GM08714 (cell line): ENCODE results near the gene DSTN.

Experiments used
- H3K4me3 ChIP-seq: fragments of 200-500 bp; sonication (Bioruptor generic); 2 replicates; pipeline ENCODE4 v1.5.1; 2014; ENCODE audit warnings: mild to moderate bottlenecking, low read length, inconsistent platforms
- ZNF274 ChIP-seq: IDR thresholded peaks from 2 replicates; pipeline ENCODE4 v1.6.1; 2012; ENCODE audit warnings: mild to moderate bottlenecking, low read depth, low read length

DSTN gene

GRCh38 chr20:17625246-17626051 is 55.6 kb downstream of the DSTN start:
- TF ChIP-seq ZNF274: no peak

GRCh38 chr20:17626217-17627007 is 56.5 kb downstream of the DSTN start:
- no peak overlapping the region for H3K4me3 ChIP-seq
- no peak for TF ChIP-seq ZNF274

More at GRCh38 chr20:17625246-17626051, 55.6 kb downstream of the DSTN start:
- no peak overlapping the region for H3K4me3 ChIP-seq

GRCh38 chr20:17627101-17627955 is 57.5 kb downstream of the DSTN start:
- TF ChIP-seq ZNF274: no peak
- H3K4me3 ChIP-seq: no peak overlapping the region

- TF ChIP-seq ZNF274: no peak
- no peak overlapping the region for H3K4me3 ChIP-seq
Observed at GRCh38 chr20:17628101-17628841, 58.4 kb downstream of the DSTN start.

GRCh38 chr20:17629025-17629424 is 59.1 kb downstream of the DSTN start:
- H3K4me3 ChIP-seq: no peak overlapping the region
- no peak for TF ChIP-seq ZNF274

GRCh38 chr20:17629678-17630089 is 59.8 kb downstream of the DSTN start:
- TF ChIP-seq ZNF274: no peak
- no peak overlapping the region for H3K4me3 ChIP-seq

GRCh38 chr20:17630151-17630805 is 60.4 kb downstream of the DSTN start:
- H3K4me3 ChIP-seq: no peak overlapping the region
- TF ChIP-seq ZNF274: no peak

- TF ChIP-seq ZNF274: no peak
- no peak overlapping the region for H3K4me3 ChIP-seq
Observed at GRCh38 chr20:17630806-17631195, 60.9 kb downstream of the DSTN start.

GRCh38 chr20:17631576-17632319 is 61.9 kb downstream of the DSTN start:
- no peak overlapping the region for H3K4me3 ChIP-seq
- no peak for TF ChIP-seq ZNF274

- no peak for TF ChIP-seq ZNF274
- no peak overlapping the region for H3K4me3 ChIP-seq
Observed at GRCh38 chr20:17633221-17633849, 63.5 kb downstream of the DSTN start.

GRCh38 chr20:17633850-17634500 is 64.1 kb downstream of the DSTN start:
- no peak overlapping the region for H3K4me3 ChIP-seq
- no peak for TF ChIP-seq ZNF274
